ENCODE results near the gene PRPF6. TPM values are rescaled to one million over a fixed set of nuclear protein-coding genes. Genes with fewer than 3 reads are reported as not detected.

The PRPF6 gene
- total and polyA plus RNA-seq, 2 of the 13 experiments (the other 11 are each of a cell fraction or from before 2014, with no cell fraction given), result 63.7 to 101 TPM

DNA sequence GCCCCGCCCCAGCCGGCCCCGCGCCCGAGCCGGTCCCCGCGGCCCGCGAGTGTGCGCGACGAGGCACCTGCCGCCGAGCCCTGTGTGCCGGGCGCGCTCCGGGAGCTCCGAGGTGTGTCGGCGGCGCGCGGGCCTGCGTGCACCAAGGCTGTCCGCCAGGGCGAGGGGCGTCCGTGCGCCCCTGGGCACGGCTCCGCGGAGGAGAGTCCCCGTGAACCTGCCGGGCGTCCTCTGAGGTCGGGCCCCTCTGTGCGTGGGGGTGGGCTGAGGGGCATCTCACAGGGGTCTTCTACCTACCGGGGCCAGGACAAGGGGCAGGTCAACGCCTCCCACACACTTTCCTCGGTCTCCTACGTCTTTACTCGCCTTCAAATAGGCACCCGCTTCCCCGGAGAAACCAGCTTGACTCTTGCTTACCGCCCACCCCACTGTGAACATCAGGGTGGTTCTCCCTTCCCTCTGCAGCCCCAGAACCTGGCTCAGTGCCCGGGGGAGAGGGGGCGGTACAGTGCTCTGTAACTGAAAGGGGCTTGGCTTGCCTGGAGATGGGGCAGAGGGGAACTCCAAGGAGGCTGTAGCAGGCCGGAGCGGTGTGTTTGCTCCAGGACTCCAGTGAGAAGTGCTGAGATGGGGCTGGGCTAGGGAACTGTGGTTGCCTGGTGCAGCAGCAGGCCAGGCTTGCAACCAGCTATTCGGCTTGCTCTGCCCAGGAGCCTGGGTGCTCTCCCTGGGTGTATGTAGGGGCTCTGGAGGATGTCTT is 1.2 kb upstream of the PRPF6 start, which contains the start of gene SAMD10 (continued):
- TF ChIP-seq, protein P1, sequence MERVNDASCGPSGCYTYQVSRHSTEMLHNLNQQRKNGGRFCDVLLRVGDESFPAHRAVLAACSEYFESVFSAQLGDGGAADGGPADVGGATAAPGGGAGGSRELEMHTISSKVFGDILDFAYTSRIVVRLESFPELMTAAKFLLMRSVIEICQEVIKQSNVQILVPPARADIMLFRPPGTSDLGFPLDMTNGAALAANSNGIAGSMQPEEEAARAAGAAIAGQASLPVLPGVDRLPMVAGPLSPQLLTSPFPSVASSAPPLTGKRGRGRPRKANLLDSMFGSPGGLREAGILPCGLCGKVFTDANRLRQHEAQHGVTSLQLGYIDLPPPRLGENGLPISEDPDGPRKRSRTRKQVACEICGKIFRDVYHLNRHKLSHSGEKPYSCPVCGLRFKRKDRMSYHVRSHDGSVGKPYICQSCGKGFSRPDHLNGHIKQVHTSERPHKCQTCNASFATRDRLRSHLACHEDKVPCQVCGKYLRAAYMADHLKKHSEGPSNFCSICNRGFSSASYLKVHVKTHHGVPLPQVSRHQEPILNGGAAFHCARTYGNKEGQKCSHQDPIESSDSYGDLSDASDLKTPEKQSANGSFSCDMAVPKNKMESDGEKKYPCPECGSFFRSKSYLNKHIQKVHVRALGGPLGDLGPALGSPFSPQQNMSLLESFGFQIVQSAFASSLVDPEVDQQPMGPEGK (CRISPR knock-in tag; IDR thresholded peaks at IDR 0.05), result peak; percentile 87
- TF ChIP-seq ZNF430 (CRISPR knock-in tag; IDR thresholded peaks at IDR 0.05) (peak; percentile 38), ZNF547 (CRISPR knock-in tag; IDR thresholded peaks at IDR 0.05) (peak; percentile 50; the same call in 1 of the 2 replicates), ZNF468 (CRISPR knock-in tag; IDR thresholded peaks at IDR 0.05) (peak; percentile 33), ZNF83 (CRISPR knock-in tag; IDR thresholded peaks at IDR 0.05; ENCODE audit: borderline replicate concordance) (peak; percentile 88; the same call in 1 of the 2 replicates), FOXA1 (IDR thresholded peaks at IDR 0.05) (no peak), FOXA1 (CRISPR knock-in tag; IDR thresholded peaks at IDR 0.05) (no peak), ZKSCAN1 (IDR thresholded peaks at IDR 0.05; ENCODE audit: low read length) (no peak), DR1 (CRISPR knock-in tag; IDR thresholded peaks at IDR 0.05) (no peak), IRF2 (CRISPR knock-in tag; IDR thresholded peaks at IDR 0.05) (0 out of 2 replicates have a peak, but pooled peaks have one; percentile 14), HNF4G (IDR thresholded peaks at IDR 0.05; ENCODE audit: borderline replicate concordance, low read depth, low read length) (no peak), HNF4G (CRISPR knock-in tag; IDR thresholded peaks at IDR 0.05; ENCODE audit: borderline replicate concordance, low read depth) (peak; percentile 30; the same call in 1 of the 2 replicates), HNRNPL (IDR thresholded peaks at IDR 0.05; ENCODE audit: low read depth, low read length) (no peak; the same call in 1 of the 2 replicates), ARNT (IDR thresholded peaks at IDR 0.05) (no peak)
- TF ChIP-seq, protein P2, sequence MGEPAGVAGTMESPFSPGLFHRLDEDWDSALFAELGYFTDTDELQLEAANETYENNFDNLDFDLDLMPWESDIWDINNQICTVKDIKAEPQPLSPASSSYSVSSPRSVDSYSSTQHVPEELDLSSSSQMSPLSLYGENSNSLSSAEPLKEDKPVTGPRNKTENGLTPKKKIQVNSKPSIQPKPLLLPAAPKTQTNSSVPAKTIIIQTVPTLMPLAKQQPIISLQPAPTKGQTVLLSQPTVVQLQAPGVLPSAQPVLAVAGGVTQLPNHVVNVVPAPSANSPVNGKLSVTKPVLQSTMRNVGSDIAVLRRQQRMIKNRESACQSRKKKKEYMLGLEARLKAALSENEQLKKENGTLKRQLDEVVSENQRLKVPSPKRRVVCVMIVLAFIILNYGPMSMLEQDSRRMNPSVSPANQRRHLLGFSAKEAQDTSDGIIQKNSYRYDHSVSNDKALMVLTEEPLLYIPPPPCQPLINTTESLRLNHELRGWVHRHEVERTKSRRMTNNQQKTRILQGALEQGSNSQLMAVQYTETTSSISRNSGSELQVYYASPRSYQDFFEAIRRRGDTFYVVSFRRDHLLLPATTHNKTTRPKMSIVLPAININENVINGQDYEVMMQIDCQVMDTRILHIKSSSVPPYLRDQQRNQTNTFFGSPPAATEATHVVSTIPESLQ (CRISPR knock-in tag; conservative IDR thresholded peaks at IDR 0.05), result 0 out of 2 replicates have a peak, but pooled peaks have one; percentile 46
- TF ChIP-seq, protein P3, sequence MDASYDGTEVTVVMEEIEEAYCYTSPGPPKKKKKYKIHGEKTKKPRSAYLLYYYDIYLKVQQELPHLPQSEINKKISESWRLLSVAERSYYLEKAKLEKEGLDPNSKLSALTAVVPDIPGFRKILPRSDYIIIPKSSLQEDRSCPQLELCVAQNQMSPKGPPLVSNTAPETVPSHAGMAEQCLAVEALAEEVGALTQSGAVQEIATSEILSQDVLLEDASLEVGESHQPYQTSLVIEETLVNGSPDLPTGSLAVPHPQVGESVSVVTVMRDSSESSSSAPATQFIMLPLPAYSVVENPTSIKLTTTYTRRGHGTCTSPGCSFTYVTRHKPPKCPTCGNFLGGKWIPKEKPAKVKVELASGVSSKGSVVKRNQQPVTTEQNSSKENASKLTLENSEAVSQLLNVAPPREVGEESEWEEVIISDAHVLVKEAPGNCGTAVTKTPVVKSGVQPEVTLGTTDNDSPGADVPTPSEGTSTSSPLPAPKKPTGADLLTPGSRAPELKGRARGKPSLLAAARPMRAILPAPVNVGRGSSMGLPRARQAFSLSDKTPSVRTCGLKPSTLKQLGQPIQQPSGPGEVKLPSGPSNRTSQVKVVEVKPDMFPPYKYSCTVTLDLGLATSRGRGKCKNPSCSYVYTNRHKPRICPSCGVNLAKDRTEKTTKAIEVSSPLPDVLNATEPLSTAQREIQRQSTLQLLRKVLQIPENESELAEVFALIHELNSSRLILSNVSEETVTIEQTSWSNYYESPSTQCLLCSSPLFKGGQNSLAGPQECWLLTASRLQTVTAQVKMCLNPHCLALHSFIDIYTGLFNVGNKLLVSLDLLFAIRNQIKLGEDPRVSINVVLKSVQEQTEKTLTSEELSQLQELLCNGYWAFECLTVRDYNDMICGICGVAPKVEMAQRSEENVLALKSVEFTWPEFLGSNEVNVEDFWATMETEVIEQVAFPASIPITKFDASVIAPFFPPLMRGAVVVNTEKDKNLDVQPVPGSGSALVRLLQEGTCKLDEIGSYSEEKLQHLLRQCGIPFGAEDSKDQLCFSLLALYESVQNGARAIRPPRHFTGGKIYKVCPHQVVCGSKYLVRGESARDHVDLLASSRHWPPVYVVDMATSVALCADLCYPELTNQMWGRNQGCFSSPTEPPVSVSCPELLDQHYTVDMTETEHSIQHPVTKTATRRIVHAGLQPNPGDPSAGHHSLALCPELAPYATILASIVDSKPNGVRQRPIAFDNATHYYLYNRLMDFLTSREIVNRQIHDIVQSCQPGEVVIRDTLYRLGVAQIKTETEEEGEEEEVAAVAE (CRISPR knock-in tag; IDR thresholded peaks at IDR 0.05; ENCODE audit: borderline replicate concordance), result peak; percentile 21; the same call in 1 of the 2 replicates
- TF ChIP-seq, protein P4, sequence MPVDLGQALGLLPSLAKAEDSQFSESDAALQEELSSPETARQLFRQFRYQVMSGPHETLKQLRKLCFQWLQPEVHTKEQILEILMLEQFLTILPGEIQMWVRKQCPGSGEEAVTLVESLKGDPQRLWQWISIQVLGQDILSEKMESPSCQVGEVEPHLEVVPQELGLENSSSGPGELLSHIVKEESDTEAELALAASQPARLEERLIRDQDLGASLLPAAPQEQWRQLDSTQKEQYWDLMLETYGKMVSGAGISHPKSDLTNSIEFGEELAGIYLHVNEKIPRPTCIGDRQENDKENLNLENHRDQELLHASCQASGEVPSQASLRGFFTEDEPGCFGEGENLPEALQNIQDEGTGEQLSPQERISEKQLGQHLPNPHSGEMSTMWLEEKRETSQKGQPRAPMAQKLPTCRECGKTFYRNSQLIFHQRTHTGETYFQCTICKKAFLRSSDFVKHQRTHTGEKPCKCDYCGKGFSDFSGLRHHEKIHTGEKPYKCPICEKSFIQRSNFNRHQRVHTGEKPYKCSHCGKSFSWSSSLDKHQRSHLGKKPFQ (CRISPR knock-in tag; IDR thresholded peaks at IDR 0.05; ENCODE audit: insufficient replicate concordance), result peak; percentile 89
- TF ChIP-seq, protein P5, sequence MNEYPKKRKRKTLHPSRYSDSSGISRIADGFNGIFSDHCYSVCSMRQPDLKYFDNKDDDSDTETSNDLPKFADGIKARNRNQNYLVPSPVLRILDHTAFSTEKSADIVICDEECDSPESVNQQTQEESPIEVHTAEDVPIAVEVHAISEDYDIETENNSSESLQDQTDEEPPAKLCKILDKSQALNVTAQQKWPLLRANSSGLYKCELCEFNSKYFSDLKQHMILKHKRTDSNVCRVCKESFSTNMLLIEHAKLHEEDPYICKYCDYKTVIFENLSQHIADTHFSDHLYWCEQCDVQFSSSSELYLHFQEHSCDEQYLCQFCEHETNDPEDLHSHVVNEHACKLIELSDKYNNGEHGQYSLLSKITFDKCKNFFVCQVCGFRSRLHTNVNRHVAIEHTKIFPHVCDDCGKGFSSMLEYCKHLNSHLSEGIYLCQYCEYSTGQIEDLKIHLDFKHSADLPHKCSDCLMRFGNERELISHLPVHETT (CRISPR knock-in tag; conservative IDR thresholded peaks at IDR 0.05), result no peak

Data from HepG2 (cell line).